ENCODE data around the gene OPALIN.

OPALIN gene

DNA sequence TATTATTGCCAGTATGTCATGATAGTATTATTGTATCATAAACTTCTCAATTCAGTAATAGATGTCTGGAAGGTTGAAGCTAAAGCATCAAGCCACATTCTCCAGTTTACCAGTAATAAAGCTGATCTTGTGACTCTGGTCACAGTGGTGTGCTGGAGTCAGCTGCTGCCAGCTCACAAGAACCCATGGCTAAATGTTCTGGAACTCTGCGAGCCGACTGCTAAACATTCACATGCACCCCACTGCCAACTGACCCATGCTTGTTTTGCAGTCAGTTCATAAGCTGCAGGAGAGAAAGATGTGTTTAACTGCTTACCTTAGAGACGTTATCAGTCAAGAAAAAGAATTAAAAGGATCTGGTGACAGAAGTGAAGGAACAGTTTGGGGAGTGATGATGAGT is 60.4 kb downstream of the OPALIN start:
- TF ChIP-seq, protein P1, sequence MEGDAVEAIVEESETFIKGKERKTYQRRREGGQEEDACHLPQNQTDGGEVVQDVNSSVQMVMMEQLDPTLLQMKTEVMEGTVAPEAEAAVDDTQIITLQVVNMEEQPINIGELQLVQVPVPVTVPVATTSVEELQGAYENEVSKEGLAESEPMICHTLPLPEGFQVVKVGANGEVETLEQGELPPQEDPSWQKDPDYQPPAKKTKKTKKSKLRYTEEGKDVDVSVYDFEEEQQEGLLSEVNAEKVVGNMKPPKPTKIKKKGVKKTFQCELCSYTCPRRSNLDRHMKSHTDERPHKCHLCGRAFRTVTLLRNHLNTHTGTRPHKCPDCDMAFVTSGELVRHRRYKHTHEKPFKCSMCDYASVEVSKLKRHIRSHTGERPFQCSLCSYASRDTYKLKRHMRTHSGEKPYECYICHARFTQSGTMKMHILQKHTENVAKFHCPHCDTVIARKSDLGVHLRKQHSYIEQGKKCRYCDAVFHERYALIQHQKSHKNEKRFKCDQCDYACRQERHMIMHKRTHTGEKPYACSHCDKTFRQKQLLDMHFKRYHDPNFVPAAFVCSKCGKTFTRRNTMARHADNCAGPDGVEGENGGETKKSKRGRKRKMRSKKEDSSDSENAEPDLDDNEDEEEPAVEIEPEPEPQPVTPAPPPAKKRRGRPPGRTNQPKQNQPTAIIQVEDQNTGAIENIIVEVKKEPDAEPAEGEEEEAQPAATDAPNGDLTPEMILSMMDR (conservative IDR thresholded peaks at IDR 0.05; ENCODE audit: low read length): no peak
- TF ChIP-seq EZH2phosphoT487 (IDR thresholded peaks at IDR 0.05; ENCODE audit: borderline replicate concordance): no peak
- Histone ChIP-seq H4K20me1 (ENCODE audit: insufficient read depth, low read length, poor library complexity, severe bottlenecking) (no peaks in the 10 kb centered on the region), H3K9me3 (ENCODE audit: insufficient read depth, low read depth, low read length) (no peaks in the 10 kb centered on the region), H3K9ac (ENCODE audit: low read depth, low read length, poor library complexity, severe bottlenecking) (no peak overlapping the region), H3K27me3 (ENCODE audit: insufficient read depth, low read length, poor library complexity, severe bottlenecking) (no peaks in the 10 kb centered on the region), H3K4me1 (ENCODE audit: insufficient read depth, low read length, poor library complexity, severe bottlenecking) (no peaks in the 10 kb centered on the region), H3K36me3 (ENCODE audit: insufficient read depth, low read length) (no peaks in the 10 kb centered on the region), H3F3A (ENCODE audit: low read depth) (no peaks in the 10 kb centered on the region), H3K9me2 (replicated peaks; ENCODE audit: low read depth, low read length) (no peaks in the 10 kb centered on the region), H3K4me2 (ENCODE audit: low read depth, low read length, poor library complexity, severe bottlenecking) (no peak overlapping the region), H3K4me3 (ENCODE audit: low read length, poor library complexity, severe bottlenecking) (no peak overlapping the region), H3K79me2 (ENCODE audit: insufficient read depth, low read length) (no peaks in the 10 kb centered on the region), H2AFZ (ENCODE audit: low read length) (no peak overlapping the region)

GRCh38 chr10:96297486-96297885 is 61.3 kb downstream of the OPALIN start:
- TF ChIP-seq EZH2phosphoT487 (IDR thresholded peaks at IDR 0.05; ENCODE audit: borderline replicate concordance): no peak
- TF ChIP-seq, protein P1 (conservative IDR thresholded peaks at IDR 0.05; ENCODE audit: low read length): no peak
- Histone ChIP-seq H3K9ac (ENCODE audit: low read depth, low read length, poor library complexity, severe bottlenecking) (no peak overlapping the region), H3K4me2 (ENCODE audit: low read depth, low read length, poor library complexity, severe bottlenecking) (no peak overlapping the region), H3K4me3 (ENCODE audit: low read length, poor library complexity, severe bottlenecking) (no peak overlapping the region), H4K20me1 (ENCODE audit: insufficient read depth, low read length, poor library complexity, severe bottlenecking) (no peaks in the 10 kb centered on the region), H3K79me2 (ENCODE audit: insufficient read depth, low read length) (no peaks in the 10 kb centered on the region), H3K36me3 (ENCODE audit: insufficient read depth, low read length) (no peaks in the 10 kb centered on the region), H2AFZ (ENCODE audit: low read length) (no peak overlapping the region), H3K4me1 (ENCODE audit: insufficient read depth, low read length, poor library complexity, severe bottlenecking) (no peaks in the 10 kb centered on the region), H3F3A (ENCODE audit: low read depth) (no peaks in the 10 kb centered on the region), H3K27me3 (ENCODE audit: insufficient read depth, low read length, poor library complexity, severe bottlenecking) (no peaks in the 10 kb centered on the region), H3K9me3 (ENCODE audit: insufficient read depth, low read depth, low read length) (no peaks in the 10 kb centered on the region), H3K9me2 (replicated peaks; ENCODE audit: low read depth, low read length) (no peaks in the 10 kb centered on the region)

DNA sequence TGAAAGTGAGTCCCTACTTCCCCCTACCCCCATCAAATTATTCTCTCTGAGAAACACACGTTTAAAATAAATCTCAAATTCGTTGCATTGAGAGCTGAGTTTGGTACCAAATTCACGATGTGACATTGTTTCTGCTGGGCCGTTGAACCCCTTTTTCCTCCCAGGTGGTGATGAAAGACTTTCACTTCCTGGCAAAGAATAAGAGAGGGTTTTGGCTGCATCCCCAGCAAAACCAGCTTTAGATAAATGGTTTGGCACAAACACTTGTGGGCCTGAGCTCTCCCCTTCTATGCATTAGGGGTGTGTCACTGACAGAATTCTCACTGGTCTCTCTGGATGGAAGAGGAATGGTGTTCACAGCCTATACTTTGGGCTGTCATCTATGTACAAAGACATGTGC is 63.3 kb downstream of the OPALIN start:
- TF ChIP-seq, protein P1 (conservative IDR thresholded peaks at IDR 0.05; ENCODE audit: low read length): no peak
- TF ChIP-seq EZH2phosphoT487 (IDR thresholded peaks at IDR 0.05; ENCODE audit: borderline replicate concordance): no peak
- H3K4me1 ChIP-seq (ENCODE audit: insufficient read depth, low read length, poor library complexity, severe bottlenecking): no peaks in the 10 kb centered on the region
- no peaks in the 10 kb centered on the region for H3K27me3 ChIP-seq (ENCODE audit: insufficient read depth, low read length, poor library complexity, severe bottlenecking)
- no peaks in the 10 kb centered on the region for H3K9me3 ChIP-seq (ENCODE audit: insufficient read depth, low read depth, low read length)
- H3K9ac ChIP-seq (ENCODE audit: low read depth, low read length, poor library complexity, severe bottlenecking): no peak overlapping the region
- no peaks in the 10 kb centered on the region for H4K20me1 ChIP-seq (ENCODE audit: insufficient read depth, low read length, poor library complexity, severe bottlenecking)
- no peaks in the 10 kb centered on the region for H3F3A ChIP-seq (ENCODE audit: low read depth)
- H3K9me2 ChIP-seq (replicated peaks; ENCODE audit: low read depth, low read length): no peaks in the 10 kb centered on the region
- H3K36me3 ChIP-seq (ENCODE audit: insufficient read depth, low read length): no peaks in the 10 kb centered on the region
- no peaks in the 10 kb centered on the region for H3K79me2 ChIP-seq (ENCODE audit: insufficient read depth, low read length)
- H3K4me2 ChIP-seq (ENCODE audit: low read depth, low read length, poor library complexity, severe bottlenecking): no peak overlapping the region
- H3K4me3 ChIP-seq (ENCODE audit: low read length, poor library complexity, severe bottlenecking): no peak overlapping the region
- H2AFZ ChIP-seq (ENCODE audit: low read length): no peak overlapping the region
